Spinal cord (tissue), 10 donors: ENCODE results near the gene UBE2U. TPM values are rescaled to one million over a fixed set of nuclear protein-coding genes. Genes with fewer than 3 reads are reported as not detected.
A peak's percentile ranks its signal among the peaks of the same experiment; 100 is the strongest.

ENCODE experiments used
- DNase-seq, 6 donors: peaks; one replicate each; pipeline versions ENCODE4 v3.0.0 to v3.0.0-alpha.2; 2013 to 2015; ENCODE audit warnings: low spot score in 6 of 6, low read depth in 4 of 6
- H3K27ac ChIP-seq: one replicate; pipeline ENCODE4 v1.5.1; 2013; ENCODE audit warnings: low read depth, low read length, control low read depth
- H3K27me3 ChIP-seq: one replicate; pipeline ENCODE4 v1.6.1; 2013; ENCODE audit warnings: low read length; ENCODE audit not compliant: control insufficient read depth, insufficient read depth
- H3K36me3 ChIP-seq: one replicate; pipeline ENCODE4 v1.6.1; 2013; ENCODE audit warnings: low read length; ENCODE audit not compliant: control insufficient read depth, insufficient read depth
- H3K4me1 ChIP-seq: one replicate; pipeline ENCODE4 v1.6.1; 2013; ENCODE audit warnings: low read length; ENCODE audit not compliant: control insufficient read depth, insufficient read depth
- H3K4me3 ChIP-seq: one replicate; pipeline ENCODE4 v1.5.1; 2013; ENCODE audit warnings: low read depth, low read length, control low read depth
- H3K9me3 ChIP-seq: one replicate; pipeline ENCODE4 v1.6.1; 2013; ENCODE audit warnings: low read length; ENCODE audit not compliant: control insufficient read depth, insufficient read depth
- WGBS: methylation state at CpG from one replicate; pipeline ENCODE4 v1.1.5; 2013; ENCODE audit warnings: missing lambda C conversion rate; ENCODE audit not compliant: insufficient coverage; 5-methylcytosine and 5-hydroxymethylcytosine counted together
- polyA plus RNA-seq, 2 donors: library from polyadenylated mRNA; unstranded; fragments of 120-200 nt; gene quantifications; one replicate each; pipeline ENCODE4 v1.2.1, GENCODE V29; 2013; ENCODE audit not compliant: insufficient read length in 2 of 2
- total RNA-seq, 2 donors: library from RNA; depleted of rRNA in 1 of 2; stranded (reverse); fragments of 120-200 nt in 1 of 2; fragments of >200 nt in 1 of 2; gene quantifications; one replicate each; pipeline versions ENCODE4 v1.2.3 to v1.2.4, GENCODE V29; 2013 to 2014
- donor health status: healthy.

The UBE2U gene
- total and polyA plus RNA-seq, 4 donors: not detected

DNA sequence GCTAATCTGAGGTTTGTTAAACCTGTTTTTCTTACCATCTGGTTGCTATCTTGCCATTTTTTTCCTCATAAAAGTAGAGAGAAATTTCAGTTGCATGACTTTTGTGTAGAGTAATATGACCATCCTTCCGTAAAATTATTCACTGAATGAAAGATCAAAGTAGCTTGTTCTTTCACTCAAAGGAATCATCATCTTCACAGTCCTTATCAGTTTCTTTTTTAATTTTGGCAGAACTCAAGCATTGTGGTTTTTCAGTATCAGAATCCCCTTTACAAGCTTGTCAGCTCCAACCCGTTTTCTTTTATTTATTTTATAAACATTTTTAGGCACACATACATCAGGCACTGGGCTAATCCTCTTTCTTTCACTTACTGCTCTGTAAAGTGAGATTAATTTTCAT, 91.7 kb downstream of the UBE2U start:
- H3K27me3 ChIP-seq: no peaks in the 10 kb centered on the region
- H3K9me3 ChIP-seq: peaks cover 3% of the 10 kb centered on the region
- H3K36me3 ChIP-seq: no peaks in the 10 kb centered on the region
- no peak overlapping the region for H3K4me3 ChIP-seq
- WGBS: no CpG with 5 or more reads among the region's 2 CpGs
- no peaks in the 10 kb centered on the region for H3K4me1 ChIP-seq
- no peak for DNase-seq
- no peak overlapping the region for H3K27ac ChIP-seq

DNA sequence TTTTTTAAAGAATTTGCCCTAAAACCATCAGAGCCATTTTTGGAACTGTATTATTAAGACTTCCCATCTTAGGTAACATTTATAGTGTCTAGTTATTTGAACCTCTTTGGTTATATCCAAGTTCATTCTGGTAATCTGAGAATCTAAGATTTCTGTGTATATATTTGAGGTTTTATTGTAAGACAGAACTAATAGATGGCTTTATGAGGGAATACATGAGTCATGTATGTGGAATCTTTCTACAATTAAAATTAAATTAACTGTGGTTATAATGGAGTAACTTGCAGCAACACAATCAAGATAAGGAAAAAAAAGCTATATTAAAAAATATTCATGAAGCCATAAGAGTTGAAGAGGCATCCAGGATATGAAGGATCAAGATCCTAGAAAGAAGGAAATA, 92.1 kb downstream of the UBE2U start:
- Histone ChIP-seq H3K4me1 (no peaks in the 10 kb centered on the region), H3K4me3 (no peak overlapping the region), H3K9me3 (peaks cover 3% of the 10 kb centered on the region), H3K27ac (no peak overlapping the region), H3K36me3 (no peaks in the 10 kb centered on the region), H3K27me3 (no peaks in the 10 kb centered on the region)
- no peak for DNase-seq

GRCh38 chr1:64296459-64296858, 93.0 kb downstream of the UBE2U start:
- H3K27me3 ChIP-seq: no peaks in the 10 kb centered on the region
- peaks cover 3% of the 10 kb centered on the region for H3K9me3 ChIP-seq
- no peaks in the 10 kb centered on the region for H3K4me1 ChIP-seq
- no peak overlapping the region for H3K4me3 ChIP-seq
- no peaks in the 10 kb centered on the region for H3K36me3 ChIP-seq
- no peak overlapping the region for H3K27ac ChIP-seq
- 97% methylated on average over 6 of the region's 8 CpGs for WGBS
- DNase-seq: no peak

DNA sequence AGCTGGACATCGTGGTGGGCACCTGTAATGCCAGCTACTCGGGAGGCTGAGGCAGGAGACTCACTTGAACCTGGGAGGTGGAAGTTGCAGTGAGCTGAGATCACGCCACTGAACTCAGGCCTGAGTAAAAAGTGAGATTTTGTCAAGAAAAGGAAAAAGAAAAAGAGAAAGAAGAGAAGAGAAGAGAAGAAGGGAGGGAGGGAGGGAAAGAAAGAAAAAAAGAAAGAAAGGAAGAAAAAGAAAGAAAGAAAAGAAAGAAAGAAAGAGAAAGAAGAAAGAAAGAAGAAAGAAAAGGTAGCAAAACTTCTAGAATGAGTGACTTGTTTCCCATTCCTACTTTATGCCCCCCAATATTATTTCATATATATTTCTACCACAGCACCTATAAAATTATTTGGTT, 98.8 kb downstream of the UBE2U start:
- Histone ChIP-seq H3K27me3 (no peaks in the 10 kb centered on the region), H3K36me3 (no peaks in the 10 kb centered on the region), H3K4me3 (no peak overlapping the region), H3K27ac (no peak overlapping the region), H3K9me3 (peaks cover 3% of the 10 kb centered on the region), H3K4me1 (no peaks in the 10 kb centered on the region)
- 91% methylated on average over 3 of the region's 3 CpGs for WGBS
- DNase-seq: no peak

- H3K9me3 ChIP-seq: peaks cover 1% of the 10 kb centered on the region
- H3K36me3 ChIP-seq: no peaks in the 10 kb centered on the region
- DNase-seq: no peak
- H3K27ac ChIP-seq: no peak overlapping the region
- no peak overlapping the region for H3K4me3 ChIP-seq
- H3K4me1 ChIP-seq: no peaks in the 10 kb centered on the region
- H3K27me3 ChIP-seq: no peaks in the 10 kb centered on the region
- WGBS: no CpG with 5 or more reads among the region's 2 CpGs
Measured at GRCh38 chr1:64302971-64303370, 99.5 kb downstream of the UBE2U start.

DNA sequence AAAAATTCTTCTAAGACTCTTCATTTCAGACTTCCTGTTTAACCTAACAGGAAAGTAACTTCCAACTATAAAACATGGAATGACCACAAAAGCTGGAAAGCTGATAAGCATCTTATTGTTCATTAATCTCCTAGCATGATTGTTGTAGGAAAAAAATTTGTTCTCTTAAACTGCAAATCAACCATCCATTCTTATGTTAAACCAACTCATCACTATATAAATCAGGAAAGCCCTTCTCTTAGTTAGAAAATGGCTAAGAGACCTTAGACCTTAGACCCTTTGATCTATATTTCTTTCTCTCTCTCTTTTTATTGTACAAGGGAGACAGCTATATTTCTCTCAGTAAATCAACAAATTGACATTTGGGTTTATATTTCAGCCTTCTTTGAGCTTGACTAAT, 101.4 kb downstream of the UBE2U start:
- Histone ChIP-seq H3K27ac (no peak overlapping the region), H3K27me3 (no peaks in the 10 kb centered on the region), H3K4me3 (no peak overlapping the region), H3K9me3 (no peaks in the 10 kb centered on the region), H3K4me1 (no peaks in the 10 kb centered on the region), H3K36me3 (no peaks in the 10 kb centered on the region)
- DNase-seq: no peak

DNA sequence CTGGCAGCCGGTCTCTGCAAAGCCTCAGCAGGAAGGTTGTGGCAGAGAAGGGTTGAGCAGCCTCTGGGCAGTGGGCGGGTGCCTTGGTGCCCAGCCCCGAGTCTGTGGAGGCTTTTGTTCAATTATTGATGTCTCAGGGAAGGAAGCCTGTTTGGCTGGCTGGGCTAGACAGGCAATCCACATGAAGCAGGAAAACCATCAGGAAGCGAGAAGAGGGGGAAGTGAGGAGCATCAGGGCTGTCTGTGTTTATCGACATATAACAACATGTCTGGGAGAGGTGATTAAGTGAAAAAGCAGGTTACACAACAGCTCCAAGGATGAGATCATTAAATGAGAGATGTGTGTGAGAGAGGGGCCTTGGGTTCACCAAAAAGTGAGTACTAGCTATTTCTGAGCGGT, 105.4 kb downstream of the UBE2U start:
- H3K4me1 ChIP-seq: no peaks in the 10 kb centered on the region
- H3K9me3 ChIP-seq: no peaks in the 10 kb centered on the region
- no peaks in the 10 kb centered on the region for H3K36me3 ChIP-seq
- DNase-seq: no peak
- 50% methylated on average over 5 of the region's 6 CpGs for WGBS
- no peak overlapping the region for H3K4me3 ChIP-seq
- H3K27ac ChIP-seq: no peak overlapping the region
- no peaks in the 10 kb centered on the region for H3K27me3 ChIP-seq

GRCh38 chr1:64309431-64309831, 106.0 kb downstream of the UBE2U start:
- H3K9me3 ChIP-seq: no peaks in the 10 kb centered on the region
- DNase-seq: peak in 2 of 6 donors; percentile 9 to 31
- H3K27ac ChIP-seq: no peak overlapping the region

GRCh38 chr1:64310760-64311159, 107.3 kb downstream of the UBE2U start:
- Histone ChIP-seq H3K4me1 (no peaks in the 10 kb centered on the region), H3K36me3 (no peaks in the 10 kb centered on the region), H3K27me3 (no peaks in the 10 kb centered on the region), H3K27ac (no peak overlapping the region), H3K4me3 (no peak overlapping the region), H3K9me3 (no peaks in the 10 kb centered on the region)
- no peak for DNase-seq
- no CpG with 5 or more reads among the region's 1 CpG for WGBS

More at GRCh38 chr1:64309431-64309831, 106.0 kb downstream of the UBE2U start:
- Histone ChIP-seq H3K27me3 (no peaks in the 10 kb centered on the region), H3K4me1 (no peaks in the 10 kb centered on the region), H3K36me3 (no peaks in the 10 kb centered on the region), H3K4me3 (no peak overlapping the region)
- 42% methylated on average over 3 of the region's 5 CpGs for WGBS

DNA sequence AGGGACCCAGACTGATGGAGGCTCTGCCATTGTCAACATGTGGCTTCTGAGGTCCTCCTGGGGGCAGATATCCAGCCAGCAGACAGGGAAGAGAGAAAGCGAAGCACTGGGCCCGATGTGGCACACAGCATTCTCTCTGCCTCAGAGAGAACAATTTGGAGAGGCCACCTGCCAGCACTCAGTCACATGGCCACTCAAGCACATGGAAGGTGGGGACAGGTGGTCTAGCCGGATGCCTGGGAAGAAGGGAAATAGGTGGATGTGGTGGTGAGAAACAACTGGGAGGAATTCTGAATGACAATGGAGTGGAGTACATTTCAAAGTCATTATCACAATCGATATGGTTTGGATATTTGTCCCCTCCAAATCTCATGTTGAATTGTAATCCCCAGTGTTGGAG, 109.0 kb downstream of the UBE2U start:
- no peak overlapping the region for H3K4me3 ChIP-seq
- no peak for DNase-seq
- no peaks in the 10 kb centered on the region for H3K4me1 ChIP-seq
- H3K27ac ChIP-seq: no peak overlapping the region
- H3K27me3 ChIP-seq: no peaks in the 10 kb centered on the region
- no peaks in the 10 kb centered on the region for H3K9me3 ChIP-seq
- WGBS: 82% methylated on average over 2 of the region's 4 CpGs
- no peaks in the 10 kb centered on the region for H3K36me3 ChIP-seq
